Breast epithelium (tissue), 4 donors: Measurements from ENCODE around the gene NR5A1. TPM values are rescaled to one million over a fixed set of nuclear protein-coding genes. Genes with fewer than 3 reads are reported as not detected.
A peak's percentile ranks its signal among the peaks of the same experiment; 100 is the strongest.

ENCODE experiments used
- DNase-seq, 2 donors: peaks; one replicate each; pipeline ENCODE4 v3.0.0-alpha.2; 2019; ENCODE audit warnings: low spot score in 2 of 2
- H3K27ac ChIP-seq, 2 donors: fragments of 200-600 bp; sonication (generic) in 1 of 2; one replicate each; pipeline ENCODE4 v1.5.1; 2016 to 2019; ENCODE audit warnings: mild to moderate bottlenecking in 1 of 2
- H3K27me3 ChIP-seq, 2 donors: fragments of 200-600 bp; sonication (generic) in 1 of 2; one replicate each; pipeline versions ENCODE4 v1.5.1 to v1.6.0; 2017 to 2019; ENCODE audit warnings: control low read depth in 1 of 2, mild to moderate bottlenecking in 1 of 2
- H3K36me3 ChIP-seq: fragments of 200-600 bp; one replicate; pipeline ENCODE4 v1.5.1; 2019
- H3K4me1 ChIP-seq, 2 donors: fragments of 200-600 bp; sonication (generic); one replicate each; pipeline ENCODE4 v1.5.1; 2016 to 2019; ENCODE audit warnings: control low read depth in 1 of 2
- H3K4me3 ChIP-seq, 3 donors: fragments of 200-600 bp; sonication (generic); 1 replicate in 2 of 3; 2 replicates in 1 of 3; pipeline ENCODE4 v1.5.1; 2016 to 2019; ENCODE audit warnings: mild to moderate bottlenecking in 3 of 3, moderate library complexity in 2 of 3
- H3K9me3 ChIP-seq, 2 donors: fragments of 200-600 bp; sonication (generic) in 1 of 2; one replicate each; pipeline ENCODE4 v1.5.1; 2016 to 2019; ENCODE audit warnings: control low read depth in 1 of 2
- POLR2A ChIP-seq: fragments of 450-650 bp; IDR thresholded peaks from one replicate; pipeline ENCODE4 v1.6.1; 2016; ENCODE audit warnings: antibody characterized with exemption, mild to moderate bottlenecking, moderate library complexity
- POLR2AphosphoS5 ChIP-seq, 3 donors: sonication (generic); formaldehyde crosslinking; IDR thresholded peaks; one replicate each; pipeline ENCODE4 v1.6.1; 2017; ENCODE audit warnings: antibody characterized with exemption in 3 of 3
- intact Hi-C: fragments of 100-400 bp; cut with DNase I; formaldehyde crosslinking; loops from one replicate; pipeline ENCODE4 v1.15.1; 2023; ENCODE audit warnings: low total_unique reads
- total RNA-seq, 3 donors: library from RNA; depleted of rRNA; stranded (reverse); fragments of >200 nt; gene quantifications; one replicate each; pipeline ENCODE4 v1.1.0, GENCODE V29; 2016
- TF ChIP-seq, protein P1 (sequence below), 3 donors: fragments of 450-650 bp; IDR thresholded peaks; one replicate each; pipeline ENCODE4 v1.5.1; 2016 to 2017; ENCODE audit warnings: antibody characterized with exemption in 3 of 3, mild to moderate bottlenecking in 3 of 3, moderate library complexity in 3 of 3

The NR5A1 gene
- total RNA-seq, 3 donors from 2014 or later = not detected

DNA sequence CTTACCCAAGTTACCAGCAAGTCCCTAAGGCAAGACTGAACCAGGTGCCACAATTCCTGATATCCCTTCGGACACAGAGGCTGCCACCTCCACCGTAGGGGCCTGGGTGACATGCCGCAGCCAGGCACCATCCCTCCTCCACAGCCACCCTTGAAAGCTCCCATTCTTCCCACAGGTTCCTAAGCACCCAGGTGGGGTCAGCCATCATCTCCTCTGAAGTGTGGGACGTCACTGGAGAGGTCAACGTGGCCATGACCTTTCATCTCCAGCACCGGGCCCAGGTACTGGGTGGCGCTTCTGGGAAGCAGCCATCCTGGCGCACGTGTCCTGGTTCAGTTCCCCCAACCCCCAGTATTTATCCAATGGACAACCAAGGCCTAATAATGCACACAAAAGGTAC is 48.8 kb downstream of the NR5A1 start:
- peaks cover 0 to 5% of the 10 kb centered on the region in 2 donors for H3K9me3 ChIP-seq
- intact Hi-C loops = no loop called here
- TF ChIP-seq, protein P1, sequence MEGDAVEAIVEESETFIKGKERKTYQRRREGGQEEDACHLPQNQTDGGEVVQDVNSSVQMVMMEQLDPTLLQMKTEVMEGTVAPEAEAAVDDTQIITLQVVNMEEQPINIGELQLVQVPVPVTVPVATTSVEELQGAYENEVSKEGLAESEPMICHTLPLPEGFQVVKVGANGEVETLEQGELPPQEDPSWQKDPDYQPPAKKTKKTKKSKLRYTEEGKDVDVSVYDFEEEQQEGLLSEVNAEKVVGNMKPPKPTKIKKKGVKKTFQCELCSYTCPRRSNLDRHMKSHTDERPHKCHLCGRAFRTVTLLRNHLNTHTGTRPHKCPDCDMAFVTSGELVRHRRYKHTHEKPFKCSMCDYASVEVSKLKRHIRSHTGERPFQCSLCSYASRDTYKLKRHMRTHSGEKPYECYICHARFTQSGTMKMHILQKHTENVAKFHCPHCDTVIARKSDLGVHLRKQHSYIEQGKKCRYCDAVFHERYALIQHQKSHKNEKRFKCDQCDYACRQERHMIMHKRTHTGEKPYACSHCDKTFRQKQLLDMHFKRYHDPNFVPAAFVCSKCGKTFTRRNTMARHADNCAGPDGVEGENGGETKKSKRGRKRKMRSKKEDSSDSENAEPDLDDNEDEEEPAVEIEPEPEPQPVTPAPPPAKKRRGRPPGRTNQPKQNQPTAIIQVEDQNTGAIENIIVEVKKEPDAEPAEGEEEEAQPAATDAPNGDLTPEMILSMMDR (IDR thresholded peaks at IDR 0.05) = no peak
- TF ChIP-seq POLR2A (no peak), POLR2AphosphoS5 (IDR thresholded peaks at IDR 0.05) (no peak)
- H3K36me3 ChIP-seq = no peaks in the 10 kb centered on the region
- H3K4me3 ChIP-seq = no peak overlapping the region
- no peak overlapping the region for H3K27ac ChIP-seq
- no peaks in the 10 kb centered on the region for H3K4me1 ChIP-seq
- DNase-seq = no peak
- peaks cover 0 to 11% of the 10 kb centered on the region in 2 donors for H3K27me3 ChIP-seq

DNA sequence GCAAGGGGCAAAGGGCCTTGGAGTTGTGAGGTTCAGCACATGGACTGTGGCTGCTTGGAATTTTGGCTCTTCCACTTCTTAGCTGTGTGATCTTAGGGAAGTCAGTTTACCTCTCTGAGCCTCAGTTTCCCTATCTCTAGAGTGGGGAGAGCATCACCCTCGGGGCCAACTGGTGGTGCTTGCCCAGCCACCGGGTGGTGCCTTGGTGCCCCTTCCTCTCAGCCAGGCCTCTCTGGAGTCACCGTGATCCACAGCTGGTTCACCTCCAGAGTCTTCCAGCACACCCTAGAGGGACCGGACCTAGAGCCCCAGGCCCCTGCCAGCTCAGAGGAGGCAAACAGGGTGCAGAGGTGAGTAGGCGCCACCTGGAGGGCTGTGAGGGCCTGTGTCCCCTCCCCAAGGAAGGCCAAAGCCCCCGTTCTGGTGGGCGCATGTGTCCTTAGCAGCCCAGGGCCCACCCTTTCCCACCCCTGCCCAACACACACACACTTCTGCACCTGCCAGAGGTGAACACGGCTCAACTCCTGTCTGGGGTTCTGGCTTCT is 49.2 kb downstream of the NR5A1 start:
- no peaks in the 10 kb centered on the region for H3K4me1 ChIP-seq
- TF ChIP-seq POLR2A = no peak
- TF ChIP-seq, protein P1 (IDR thresholded peaks at IDR 0.05) = no peak
- no peak for TF ChIP-seq POLR2AphosphoS5 (IDR thresholded peaks at IDR 0.05)
- no peak overlapping the region for H3K4me3 ChIP-seq
- peaks cover 0 to 16% of the 10 kb centered on the region in 2 donors for H3K27me3 ChIP-seq
- peaks cover 0 to under 1% of the 10 kb centered on the region in 2 donors for H3K9me3 ChIP-seq
- H3K36me3 ChIP-seq = no peaks in the 10 kb centered on the region
- no peak for DNase-seq
- intact Hi-C loops = no loop called here
- H3K27ac ChIP-seq = no peak overlapping the region

DNA sequence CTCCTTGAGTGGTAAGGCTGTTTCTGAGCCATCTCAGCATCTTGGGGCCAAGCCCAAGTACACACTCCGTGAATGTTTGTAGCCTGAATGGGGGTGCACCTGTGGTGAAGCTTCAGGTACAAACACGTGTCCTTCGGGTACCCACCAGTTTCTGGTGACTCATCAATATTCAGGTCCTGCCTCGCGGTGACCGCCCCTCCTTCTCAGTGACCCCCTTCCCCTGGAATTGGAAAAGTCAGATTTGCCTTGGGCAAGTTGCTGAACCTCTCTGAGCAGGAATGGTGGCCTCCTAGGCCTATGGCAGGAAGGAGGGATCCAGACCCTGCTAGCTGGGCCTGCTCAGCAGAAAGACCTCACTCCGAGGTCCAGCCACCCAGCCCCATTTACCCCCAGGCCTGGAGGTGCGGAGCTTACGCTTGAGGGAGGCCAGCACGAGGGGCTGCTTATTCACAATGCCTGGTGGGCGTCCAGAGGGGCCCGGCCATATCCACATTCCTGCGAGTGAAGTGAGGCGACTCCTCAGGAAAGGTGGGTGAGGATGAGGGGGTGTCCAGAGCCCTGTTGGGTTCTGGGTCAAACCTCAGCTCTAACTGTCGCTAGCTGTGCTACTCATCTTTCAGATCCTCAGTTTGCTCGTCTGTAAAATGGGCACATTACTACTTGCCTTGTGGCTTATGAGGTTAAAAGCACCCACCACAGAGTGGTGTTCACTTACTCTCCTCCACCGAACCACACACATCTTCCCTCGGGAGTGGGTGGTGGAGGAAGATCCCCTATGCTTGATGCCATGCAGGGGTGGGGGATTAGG is 49.9 kb downstream of the NR5A1 start:
- DNase-seq = no peak
- Histone ChIP-seq H3K27me3 (peaks cover 0 to 22% of the 10 kb centered on the region in 2 donors), H3K27ac (no peak overlapping the region), H3K4me1 (no peaks in the 10 kb centered on the region), H3K36me3 (no peaks in the 10 kb centered on the region), H3K4me3 (no peak overlapping the region), H3K9me3 (no peaks in the 10 kb centered on the region)
- no peak for TF ChIP-seq POLR2A
- TF ChIP-seq, protein P1 (IDR thresholded peaks at IDR 0.05) = no peak
- no peak for TF ChIP-seq POLR2AphosphoS5 (IDR thresholded peaks at IDR 0.05)
- intact Hi-C loops = no loop called here

DNA sequence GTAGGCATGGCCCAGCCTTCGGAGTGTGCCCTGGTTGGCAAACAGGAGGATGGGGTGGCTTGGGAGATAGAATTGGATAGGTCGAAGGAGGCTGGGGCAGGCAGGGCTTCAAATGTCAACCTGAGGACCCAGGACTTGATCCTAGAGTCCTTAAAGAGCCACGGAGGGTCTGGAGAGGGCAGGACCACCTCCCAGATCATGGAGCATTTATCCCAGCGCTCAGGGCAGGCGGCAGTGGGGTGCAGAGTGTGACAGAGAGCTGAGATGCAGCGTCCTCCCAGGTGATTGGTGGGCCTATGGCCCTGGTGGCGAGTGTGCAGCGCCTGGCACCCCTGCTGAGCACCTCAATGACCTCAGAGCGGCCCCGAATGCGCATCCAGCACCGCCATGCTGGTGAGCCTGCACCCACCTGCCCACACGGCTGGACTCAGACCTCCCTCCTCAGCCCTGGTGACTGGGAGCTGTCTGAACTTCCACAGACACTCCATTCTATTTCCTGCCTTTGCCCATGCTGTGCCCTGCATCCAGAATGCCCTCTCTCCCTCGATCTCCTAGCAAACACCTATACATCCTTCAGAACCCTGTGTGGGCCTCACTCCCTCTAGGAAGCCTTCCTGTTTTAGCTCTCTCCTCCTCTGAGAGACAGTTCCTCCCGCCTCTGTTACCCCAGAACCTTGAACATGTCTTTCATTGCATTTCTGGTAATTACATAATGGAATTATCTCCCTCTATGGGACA is 50.7 kb downstream of the NR5A1 start:
- Histone ChIP-seq H3K27me3 (peaks cover 0 to 30% of the 10 kb centered on the region in 2 donors), H3K9me3 (no peaks in the 10 kb centered on the region), H3K36me3 (no peaks in the 10 kb centered on the region), H3K4me1 (no peaks in the 10 kb centered on the region), H3K27ac (no peak overlapping the region), H3K4me3 (no peak overlapping the region)
- intact Hi-C loops = no loop called here
- peak in 1 of 2 donors; percentile 20 for DNase-seq
- TF ChIP-seq POLR2A = no peak
- no peak for TF ChIP-seq POLR2AphosphoS5 (IDR thresholded peaks at IDR 0.05)
- TF ChIP-seq, protein P1 (IDR thresholded peaks at IDR 0.05) = no peak

DNA sequence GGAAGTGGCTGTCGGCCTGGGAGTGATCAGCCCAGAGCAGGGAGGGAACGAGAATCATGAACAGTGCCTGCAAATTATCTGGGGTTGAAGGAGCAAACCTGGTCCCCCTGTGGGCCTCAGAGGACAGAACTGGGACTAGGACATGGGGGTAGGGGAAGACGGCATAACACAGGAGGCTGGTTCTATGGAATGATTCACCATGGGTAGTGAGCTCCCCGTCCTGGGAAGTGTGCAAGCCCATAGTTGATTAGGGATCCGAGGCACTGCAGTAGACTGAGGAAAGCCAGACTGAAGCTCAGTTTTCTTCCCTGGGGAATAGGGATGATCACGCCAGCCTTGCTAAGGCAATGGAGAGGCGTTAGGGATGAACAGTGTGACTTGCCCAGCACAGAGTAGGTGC is 51.4 kb downstream of the NR5A1 start:
- peak in 1 of 2 donors; percentile 9 for DNase-seq
- Histone ChIP-seq H3K27ac (no peak overlapping the region), H3K4me3 (no peak overlapping the region), H3K4me1 (no peaks in the 10 kb centered on the region), H3K9me3 (no peaks in the 10 kb centered on the region), H3K36me3 (no peaks in the 10 kb centered on the region), H3K27me3 (peaks cover 0 to 37% of the 10 kb centered on the region in 2 donors)
- intact Hi-C loops = no loop called here
- TF ChIP-seq POLR2AphosphoS5 (IDR thresholded peaks at IDR 0.05) (no peak), POLR2A (no peak)
- TF ChIP-seq, protein P1 (IDR thresholded peaks at IDR 0.05) = no peak
